Large intestine (tissue), 3 donors: ENCODE results near the gene USP9X. TPM values are rescaled to one million over a fixed set of nuclear protein-coding genes. Genes with fewer than 3 reads are reported as not detected.
"Not testable (repeated sequence)": the region's sequence is repeated elsewhere in the genome, so short reads cannot be mapped to it uniquely, and the experiment has no call there.

Source experiments
- DNase-seq, 2 donors: peaks; one replicate each; pipeline versions ENCODE4 v3.0.0 to v3.0.0-alpha.2; 2013
- H3K27ac ChIP-seq: one replicate; pipeline ENCODE4 v1.5.1; 2013; ENCODE audit warnings: low read length
- H3K27me3 ChIP-seq: 2 replicates; pipeline ENCODE4 v1.6.1; 2013; ENCODE audit warnings: low read length; ENCODE audit not compliant: control insufficient read depth, insufficient read depth
- H3K36me3 ChIP-seq: 2 replicates; pipeline ENCODE4 v1.6.1; 2013; ENCODE audit warnings: low read length; ENCODE audit not compliant: control insufficient read depth, insufficient read depth
- H3K4me1 ChIP-seq: one replicate; pipeline ENCODE4 v1.6.1; 2013; ENCODE audit warnings: low read length; ENCODE audit not compliant: control insufficient read depth, insufficient read depth
- H3K4me3 ChIP-seq: one replicate; pipeline ENCODE4 v1.5.1; 2013; ENCODE audit warnings: low read length
- H3K9me3 ChIP-seq: one replicate; pipeline ENCODE4 v1.6.1; 2013; ENCODE audit warnings: mild to moderate bottlenecking, low read depth, low read length, moderate library complexity; ENCODE audit not compliant: control insufficient read depth
- WGBS: methylation state at CpG from one replicate; pipeline ENCODE4 v1.1.5; 2013; ENCODE audit warnings: low lambda C conversion rate; ENCODE audit not compliant: insufficient coverage; 5-methylcytosine and 5-hydroxymethylcytosine counted together
- polyA plus RNA-seq: library from polyadenylated mRNA; unstranded; fragments of 120-200 nt; gene quantifications from one replicate; pipeline ENCODE4 v1.2.1, GENCODE V29; 2013

USP9X gene
- polyA plus RNA-seq, 1 donor: 47.3 TPM

GRCh38 chrX:41050359-41050758 lies 34.9 kb upstream of the USP9X start:
- no peak overlapping the region for H3K27ac ChIP-seq
- H3K4me3 ChIP-seq: no peak overlapping the region
- H3K27me3 ChIP-seq: no peaks in the 10 kb centered on the region
- H3K9me3 ChIP-seq: no peaks in the 10 kb centered on the region
- no peaks in the 10 kb centered on the region for H3K36me3 ChIP-seq
- peaks cover 8% of the 10 kb centered on the region for H3K4me1 ChIP-seq
- WGBS: no CpG with 5 or more reads among the region's 1 CpG
- no peak for DNase-seq

GRCh38 chrX:41051288-41051687 lies 34.0 kb upstream of the USP9X start:
- no peak for DNase-seq
- H3K36me3 ChIP-seq: no peaks in the 10 kb centered on the region
- H3K27ac ChIP-seq: no peak overlapping the region
- no peaks in the 10 kb centered on the region for H3K9me3 ChIP-seq
- H3K4me3 ChIP-seq: no peak overlapping the region
- no CpG with 5 or more reads among the region's 1 CpG for WGBS
- peaks cover 8% of the 10 kb centered on the region for H3K4me1 ChIP-seq
- no peaks in the 10 kb centered on the region for H3K27me3 ChIP-seq

GRCh38 chrX:41055740-41056139 lies 29.5 kb upstream of the USP9X start:
- no CpG with 5 or more reads among the region's 3 CpGs for WGBS
- Histone ChIP-seq H3K27ac (no peak overlapping the region), H3K27me3 (no peaks in the 10 kb centered on the region), H3K4me1 (no peaks in the 10 kb centered on the region), H3K4me3 (no peak overlapping the region), H3K36me3 (no peaks in the 10 kb centered on the region), H3K9me3 (no peaks in the 10 kb centered on the region)
- peak in 1 of 2 donors; percentile 32 for DNase-seq

- H3K27ac ChIP-seq, H3K4me1 ChIP-seq, DNase-seq, H3K27me3 ChIP-seq, H3K9me3 ChIP-seq, H3K4me3 ChIP-seq, H3K36me3 ChIP-seq: not testable (repeated sequence)
- no CpG with 5 or more reads among the region's 8 CpGs for WGBS
These were observed 22.0 kb upstream of the USP9X start for GRCh38 chrX:41063276-41063675.

- Histone ChIP-seq H3K9me3 (no peaks in the 10 kb centered on the region), H3K27ac (no peak overlapping the region), H3K36me3 (no peaks in the 10 kb centered on the region), H3K27me3 (no peaks in the 10 kb centered on the region), H3K4me1 (no peaks in the 10 kb centered on the region), H3K4me3 (no peak overlapping the region)
- WGBS: 40% methylated on average over 2 of the region's 5 CpGs
- DNase-seq: no peak
These were observed 21.2 kb upstream of the USP9X start for GRCh38 chrX:41064018-41064417.

- no peaks in the 10 kb centered on the region for H3K9me3 ChIP-seq
- no peak overlapping the region for H3K4me3 ChIP-seq
- H3K27ac ChIP-seq: no peak overlapping the region
- no peaks in the 10 kb centered on the region for H3K4me1 ChIP-seq
- no peak for DNase-seq
- no CpG with 5 or more reads among the region's 1 CpG for WGBS
- no peaks in the 10 kb centered on the region for H3K27me3 ChIP-seq
- no peaks in the 10 kb centered on the region for H3K36me3 ChIP-seq
These were observed 18.9 kb upstream of the USP9X start for GRCh38 chrX:41066391-41066790.

GRCh38 chrX:41066969-41067368 lies 18.3 kb upstream of the USP9X start:
- no CpG with 5 or more reads among the region's 1 CpG for WGBS
- no peaks in the 10 kb centered on the region for H3K36me3 ChIP-seq
- no peak overlapping the region for H3K27ac ChIP-seq
- H3K27me3 ChIP-seq: no peaks in the 10 kb centered on the region
- peak in 1 of 2 donors; percentile 25 for DNase-seq
- no peaks in the 10 kb centered on the region for H3K4me1 ChIP-seq
- no peak overlapping the region for H3K4me3 ChIP-seq
- no peaks in the 10 kb centered on the region for H3K9me3 ChIP-seq

GRCh38 chrX:41067721-41068120 lies 17.5 kb upstream of the USP9X start:
- WGBS: no CpG with 5 or more reads among the region's 5 CpGs
- H3K4me3 ChIP-seq: no peak overlapping the region
- no peak overlapping the region for H3K27ac ChIP-seq
- no peaks in the 10 kb centered on the region for H3K27me3 ChIP-seq
- no peaks in the 10 kb centered on the region for H3K9me3 ChIP-seq
- H3K36me3 ChIP-seq: no peaks in the 10 kb centered on the region
- DNase-seq: no peak
- no peaks in the 10 kb centered on the region for H3K4me1 ChIP-seq

GRCh38 chrX:41076742-41077141 lies 8.5 kb upstream of the USP9X start:
- Histone ChIP-seq H3K27me3 (no peaks in the 10 kb centered on the region), H3K36me3 (no peaks in the 10 kb centered on the region), H3K9me3 (no peaks in the 10 kb centered on the region), H3K4me3 (no peak overlapping the region), H3K4me1 (no peaks in the 10 kb centered on the region), H3K27ac (no peak overlapping the region)
- no peak for DNase-seq
- no CpG with 5 or more reads among the region's 30 CpGs for WGBS

GRCh38 chrX:41081821-41082220 lies 3.4 kb upstream of the USP9X start:
- DNase-seq: no peak
- no peak overlapping the region for H3K27ac ChIP-seq
- H3K9me3 ChIP-seq: no peaks in the 10 kb centered on the region
- 100% methylated on average over 1 of the region's 2 CpGs for WGBS
- no peaks in the 10 kb centered on the region for H3K36me3 ChIP-seq
- H3K27me3 ChIP-seq: no peaks in the 10 kb centered on the region
- no peaks in the 10 kb centered on the region for H3K4me1 ChIP-seq
- H3K4me3 ChIP-seq: no peak overlapping the region

GRCh38 chrX:41082783-41083182 lies 2.5 kb upstream of the USP9X start:
- DNase-seq: no peak
- Histone ChIP-seq H3K36me3 (no peaks in the 10 kb centered on the region), H3K27ac (no peak overlapping the region), H3K4me1 (no peaks in the 10 kb centered on the region), H3K4me3 (no peak overlapping the region), H3K27me3 (no peaks in the 10 kb centered on the region), H3K9me3 (no peaks in the 10 kb centered on the region)
- no CpG with 5 or more reads among the region's 3 CpGs for WGBS
